IMR-90 (cell line): ENCODE measurements around the gene CPNE2. TPM values are rescaled to one million over a fixed set of nuclear protein-coding genes. Genes with fewer than 3 reads are reported as not detected.

Experiments used
- ATAC-seq: fragments of 200-7000 bp; cut with Tn5 transposase; 2 replicates; pipeline ENCODE4 v1.9.1; 2020; ENCODE audit warnings: low read depth, mild to moderate bottlenecking, moderate library complexity
- BruUV-seq: library from RNA; stranded (reverse); fragments of 400-500 nt; replicated peaks from 2 replicates; lab custom pipeline; 2021; lab: Mats Ljungman, UMichigan
- CTCF ChIA-PET: fragments of 300-600 bp; formaldehyde crosslinking; extraction: SDS; loops from one replicate; lab custom pipeline; 2021; ENCODE audit warnings: antibody characterized with exemption; lab: Yijun Ruan, JAX
- POLR2A ChIA-PET: fragments of 300-600 bp; sonication (Branson Sonifier 250); formaldehyde crosslinking; loops from one replicate; lab custom pipeline; 2022; ENCODE audit warnings: antibody characterized with exemption; ENCODE audit not compliant: unreplicated experiment; lab: Charles Lee
- DNase-seq: peaks from one replicate; pipeline ENCODE4 v3.0.0; 2013
- H2AFZ ChIP-seq: replicated peaks from 2 replicates; pipeline ENCODE3; 2013; ENCODE audit warnings: low read length, mild to moderate bottlenecking; ENCODE audit not compliant: poor library complexity
- H2AK5ac ChIP-seq: 2 replicates; pipeline ENCODE4 v1.6.1; 2013; ENCODE audit warnings: low read depth, low read length, inconsistent platforms
- H2AK9ac ChIP-seq: replicated peaks from 2 replicates; pipeline ENCODE3; 2013; ENCODE audit warnings: mild to moderate bottlenecking, low read depth, low read length, moderate library complexity; ENCODE audit not compliant: poor library complexity
- H2BK120ac ChIP-seq: 2 replicates; pipeline ENCODE4 v1.6.1; 2013; ENCODE audit warnings: low read depth, low read length, inconsistent platforms
- H2BK15ac ChIP-seq: 3 replicates; pipeline ENCODE4 v1.6.1; 2013; ENCODE audit warnings: low read depth, low read length, inconsistent platforms
- H2BK20ac ChIP-seq: 2 replicates; pipeline ENCODE4 v1.6.1; 2013; ENCODE audit warnings: low read depth, mild to moderate bottlenecking, inconsistent platforms, low read length, moderate library complexity
- H2BK5ac ChIP-seq: 2 replicates; pipeline ENCODE4 v1.6.1; 2013; ENCODE audit warnings: mild to moderate bottlenecking, low read depth, low read length, inconsistent platforms; ENCODE audit not compliant: poor library complexity, severe bottlenecking
- H3K14ac ChIP-seq: replicated peaks from 2 replicates; pipeline ENCODE4 v1.6.1; 2013; ENCODE audit warnings: low read depth, low read length, inconsistent platforms
- H3K18ac ChIP-seq: 2 replicates; pipeline ENCODE4 v1.6.1; 2013; ENCODE audit warnings: low read depth, low read length, control low read depth
- H3K23ac ChIP-seq: 2 replicates; pipeline ENCODE4 v1.6.1; 2013; ENCODE audit warnings: low read depth, low read length, inconsistent platforms
- H3K27ac ChIP-seq: 2 replicates; pipeline ENCODE4 v1.5.1; 2013; ENCODE audit warnings: mild to moderate bottlenecking, control low read depth, low read length; ENCODE audit not compliant: insufficient read depth
- H3K27me3 ChIP-seq: 2 replicates; pipeline ENCODE4 v1.6.1; 2013; ENCODE audit warnings: low read length; ENCODE audit not compliant: control insufficient read depth, insufficient read depth
- H3K36me3 ChIP-seq: 2 replicates; pipeline ENCODE4 v1.6.1; 2013; ENCODE audit warnings: low read length, mixed read lengths; ENCODE audit not compliant: control insufficient read depth, insufficient read depth
- H3K4ac ChIP-seq: 2 replicates; pipeline ENCODE4 v1.6.1; 2013; ENCODE audit warnings: low read depth, low read length, inconsistent platforms
- H3K4me1 ChIP-seq: 2 replicates; pipeline ENCODE4 v1.6.1; 2013; ENCODE audit warnings: low read length, mixed read lengths; ENCODE audit not compliant: control insufficient read depth, insufficient read depth
- H3K4me2 ChIP-seq: 2 replicates; pipeline ENCODE4 v1.6.1; 2013; ENCODE audit warnings: low read depth, mild to moderate bottlenecking, control low read depth, low read length, moderate library complexity
- H3K4me3 ChIP-seq: 2 replicates; pipeline ENCODE4 v1.5.1; 2013; ENCODE audit warnings: low read depth, mild to moderate bottlenecking, control low read depth, low read length, moderate library complexity; ENCODE audit not compliant: insufficient read depth
- H3K56ac ChIP-seq: 2 replicates; pipeline ENCODE4 v1.6.1; 2013; ENCODE audit warnings: low read length, inconsistent platforms; ENCODE audit not compliant: insufficient read depth; ENCODE audit errors: extremely low read depth
- H3K79me1 ChIP-seq, 2 experiments: 2 replicates each; pipeline ENCODE4 v1.6.1; 2013; ENCODE audit warnings: low read length in 2 of 2, inconsistent platforms in 1 of 2, low read depth in 1 of 2
- H3K9ac ChIP-seq: 2 replicates; pipeline ENCODE4 v1.6.1; 2013; ENCODE audit warnings: low read depth, low read length, control low read depth
- H3K9me1 ChIP-seq: 2 replicates; pipeline ENCODE4 v1.6.1; 2013; ENCODE audit warnings: low read length, inconsistent platforms; ENCODE audit not compliant: insufficient read depth
- H3K9me3 ChIP-seq: 2 replicates; pipeline ENCODE4 v1.6.1; 2013; ENCODE audit warnings: low read length; ENCODE audit not compliant: control insufficient read depth, insufficient read depth
- H4K20me1 ChIP-seq: 2 replicates; pipeline ENCODE4 v1.6.1; 2013; ENCODE audit warnings: low read length, inconsistent platforms; ENCODE audit not compliant: insufficient read depth
- H4K5ac ChIP-seq: 2 replicates; pipeline ENCODE4 v1.6.1; 2013; ENCODE audit warnings: mild to moderate bottlenecking, low read depth, low read length, control low read depth
- H4K8ac ChIP-seq, 2 experiments: 2 replicates each; pipeline ENCODE4 v1.6.1; 2013; ENCODE audit warnings: low read depth in 2 of 2, low read length in 2 of 2, control low read depth in 1 of 2, inconsistent platforms in 1 of 2
- H4K91ac ChIP-seq: 2 replicates; pipeline ENCODE4 v1.6.1; 2013; ENCODE audit warnings: low read depth, low read length, inconsistent platforms; ENCODE audit not compliant: insufficient read depth
- CEBPB ChIP-seq: IDR thresholded peaks from 2 replicates; pipeline ENCODE4 v1.6.1; 2012; ENCODE audit warnings: low read depth, low read length, improper control_type of control experiment
- MAFK ChIP-seq: IDR thresholded peaks from 2 replicates; pipeline ENCODE4 v1.6.1; 2012; ENCODE audit warnings: low read depth, low read length, improper control_type of control experiment
- MAZ ChIP-seq: IDR thresholded peaks from 2 replicates; pipeline ENCODE4 v1.6.1; 2012; ENCODE audit warnings: low read depth, mild to moderate bottlenecking, low read length, improper control_type of control experiment, moderate library complexity, borderline replicate concordance
- NFE2L2 ChIP-seq: fragments of 150-350 bp; IDR thresholded peaks from 2 replicates; pipeline ENCODE4 v1.6.1; 2016; ENCODE audit warnings: low read depth, mild to moderate bottlenecking, low read length
- POLR2A ChIP-seq: IDR thresholded peaks from 2 replicates; pipeline ENCODE4 v1.6.1; 2012; ENCODE audit warnings: mild to moderate bottlenecking, low read depth, low read length
- RAD21 ChIP-seq: IDR thresholded peaks from 2 replicates; pipeline ENCODE4 v1.6.1; 2012; ENCODE audit warnings: low read length, improper control_type of control experiment
- RCOR1 ChIP-seq: IDR thresholded peaks from 2 replicates; pipeline ENCODE4 v1.6.1; 2012; ENCODE audit warnings: mild to moderate bottlenecking, low read length, improper control_type of control experiment; ENCODE audit not compliant: insufficient replicate concordance
- RFX5 ChIP-seq: IDR thresholded peaks from 2 replicates; pipeline ENCODE4 v1.8.0; 2012; ENCODE audit warnings: low read depth, mild to moderate bottlenecking, low read length, moderate library complexity
- SMC3 ChIP-seq: fragments of 150-350 bp; IDR thresholded peaks from 2 replicates; pipeline ENCODE4 v1.6.1; 2016; ENCODE audit warnings: low read depth, mild to moderate bottlenecking, antibody characterized with exemption, low read length, moderate library complexity
- USF2 ChIP-seq: fragments of 150-350 bp; IDR thresholded peaks from 2 replicates; pipeline ENCODE4 v1.6.1; 2017; ENCODE audit warnings: mild to moderate bottlenecking, antibody characterized with exemption, low read length, low read depth
- WGBS, 2 experiments: methylation state at CpG; one replicate each; pipeline versions ENCODE4 v1.1.5 to v1.1.7; 2013; ENCODE audit warnings: missing lambda C conversion rate in 2 of 2; ENCODE audit not compliant: insufficient read length in 1 of 2; ENCODE audit errors: extremely low coverage in 2 of 2; 5-methylcytosine and 5-hydroxymethylcytosine counted together
- dilution Hi-C: fragments of 300-500 bp; cut with HindIII; formaldehyde crosslinking; loops from one replicate; pipeline ENCODE4 v1.14.3; 2018; ENCODE audit warnings: low sequenced_read_pairs; ENCODE audit not compliant: unreplicated experiment
- in situ Hi-C: fragments of 300-500 bp; cut with MboI; formaldehyde crosslinking; loops from 3 replicates; pipeline ENCODE4 v1.14.3; 2019; ENCODE audit warnings: low sequenced_read_pairs, inconsistent platforms, mixed read lengths
- intact Hi-C: fragments of 100-400 bp; cut with micrococcal nuclease; formaldehyde crosslinking; loops from 2 replicates; pipeline ENCODE4 v1.10.0; 2022
- polyA plus RNA-seq, 3 experiments: library from polyadenylated mRNA; depleted of rRNA; stranded (reverse); fragments of >200 nt; gene quantifications; 2 replicates each; pipeline ENCODE4 v1.2.3, GENCODE V29; 2012; ENCODE audit warnings: low replicate concordance in 1 of 3
- total RNA-seq: library from RNA; depleted of rRNA; stranded (reverse); fragments of >200 nt; gene quantifications from 2 replicates; pipeline ENCODE4 v1.2.3, GENCODE V29; 2012

Gene CPNE2
- total and polyA plus RNA-seq, 2 of the 4 experiments (the other 2 are of a cell fraction) = 15.4 to 48.0 TPM

- Histone ChIP-seq H4K5ac (no peak overlapping the region), H2AK9ac (no peak overlapping the region), H3K27me3 (no peaks in the 10 kb centered on the region), H2AK5ac (no peak overlapping the region), H3K4me1 (no peaks in the 10 kb centered on the region), H3K79me1 (no peaks in the 10 kb centered on the region), H3K27ac (no peak overlapping the region), H4K91ac (no peak overlapping the region), H3K4me3 (no peak overlapping the region), H4K8ac (no peak overlapping the region), H3K9me1 (peaks cover 6% of the 10 kb centered on the region; the same call in 1 of the 2 replicates), H3K9ac (no peak overlapping the region), H3K4me2 (no peak overlapping the region), H2BK15ac (no peak overlapping the region), H2BK20ac (no peak overlapping the region), H3K56ac (no peak overlapping the region), H3K9me3 (no peaks in the 10 kb centered on the region), H4K20me1 (no peaks in the 10 kb centered on the region; the same call in 1 of the 2 replicates), H3K18ac (no peak overlapping the region), H3K36me3 (peaks cover 3% of the 10 kb centered on the region; the same call in 1 of the 2 replicates), H2AFZ (no peak overlapping the region), H3K23ac (no peak overlapping the region), H2BK120ac (no peak overlapping the region), H3K14ac (no peak overlapping the region), H3K4ac (no peak overlapping the region), H2BK5ac (no peak overlapping the region)
- DNase-seq (no peak), ATAC-seq (no peak)
- CTCF ChIA-PET = no interaction called here
- in situ Hi-C loops = no loop called here
- WGBS, 2 experiments = 94% methylated on average over 2 of the region's 2 CpGs; no CpG with 5 or more reads in 1 of the 2 experiments
- dilution Hi-C loops = no loop called here
- intact Hi-C loops = no loop called here
- no TSS peak for BruUV-seq
- POLR2A ChIA-PET = no interaction called here
- no peak for TF ChIP-seq MAFK
- TF ChIP-seq CEBPB = no peak
- no peak for TF ChIP-seq RAD21
- TF ChIP-seq POLR2A = no peak
- TF ChIP-seq NFE2L2 = no peak
- no peak for TF ChIP-seq RFX5
- TF ChIP-seq USF2 = no peak
- TF ChIP-seq RCOR1 = no peak
- no peak for TF ChIP-seq MAZ
- TF ChIP-seq SMC3 = no peak
Observed at GRCh38 chr16:57070424-57070823, 22.0 kb upstream of the CPNE2 start.
